ENCODE measurements around the gene SLC13A4. TPM values are rescaled to one million over a fixed set of nuclear protein-coding genes. Genes with fewer than 3 reads are reported as not detected.

Gene SLC13A4
- total RNA-seq, 1 experiment from 2014 or later = not detected

DNA sequence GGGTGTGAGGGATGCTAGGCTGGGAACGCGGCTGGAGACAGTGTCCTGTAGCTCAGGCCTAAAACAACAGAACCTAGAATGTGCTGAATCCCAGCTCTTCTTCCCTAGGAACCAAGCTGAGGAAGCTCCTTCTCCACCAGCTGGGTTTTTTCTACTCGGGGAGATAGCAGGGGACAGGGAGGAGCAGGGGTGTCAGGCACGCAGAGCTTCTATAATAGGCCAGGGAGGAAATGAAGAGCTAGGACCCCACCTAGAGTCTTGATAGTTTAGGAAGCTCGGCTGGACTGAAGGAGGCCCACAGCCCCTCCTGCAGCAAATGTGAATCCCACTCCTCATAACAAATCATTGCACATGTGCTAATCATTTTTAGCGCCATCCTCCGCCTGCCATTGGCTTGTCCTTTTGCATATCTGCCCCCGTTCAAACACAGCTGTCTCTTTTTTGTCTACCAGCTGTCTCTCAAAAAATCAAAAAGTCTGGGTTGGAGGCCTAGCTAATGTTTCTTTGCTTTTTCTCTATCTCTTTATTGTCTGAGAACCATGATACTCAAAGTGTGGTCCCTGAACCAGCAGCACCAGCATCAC, 44.7 kb upstream of the SLC13A4 start:
- no peak overlapping the region for H3K27ac ChIP-seq (ENCODE audit: low read length)
- no peaks in the 10 kb centered on the region; the same call in 1 of the 2 replicates for H3K27me3 ChIP-seq (ENCODE audit: control insufficient read depth, insufficient read depth, low read length)
- TF ChIP-seq POLR2AphosphoS5 (IDR thresholded peaks at IDR 0.05; ENCODE audit: low read depth, low read length) (no peak), TCF7L2 (IDR thresholded peaks at IDR 0.05; ENCODE audit: low read depth, low read length) (no peak)
- TF ChIP-seq, protein P1, sequence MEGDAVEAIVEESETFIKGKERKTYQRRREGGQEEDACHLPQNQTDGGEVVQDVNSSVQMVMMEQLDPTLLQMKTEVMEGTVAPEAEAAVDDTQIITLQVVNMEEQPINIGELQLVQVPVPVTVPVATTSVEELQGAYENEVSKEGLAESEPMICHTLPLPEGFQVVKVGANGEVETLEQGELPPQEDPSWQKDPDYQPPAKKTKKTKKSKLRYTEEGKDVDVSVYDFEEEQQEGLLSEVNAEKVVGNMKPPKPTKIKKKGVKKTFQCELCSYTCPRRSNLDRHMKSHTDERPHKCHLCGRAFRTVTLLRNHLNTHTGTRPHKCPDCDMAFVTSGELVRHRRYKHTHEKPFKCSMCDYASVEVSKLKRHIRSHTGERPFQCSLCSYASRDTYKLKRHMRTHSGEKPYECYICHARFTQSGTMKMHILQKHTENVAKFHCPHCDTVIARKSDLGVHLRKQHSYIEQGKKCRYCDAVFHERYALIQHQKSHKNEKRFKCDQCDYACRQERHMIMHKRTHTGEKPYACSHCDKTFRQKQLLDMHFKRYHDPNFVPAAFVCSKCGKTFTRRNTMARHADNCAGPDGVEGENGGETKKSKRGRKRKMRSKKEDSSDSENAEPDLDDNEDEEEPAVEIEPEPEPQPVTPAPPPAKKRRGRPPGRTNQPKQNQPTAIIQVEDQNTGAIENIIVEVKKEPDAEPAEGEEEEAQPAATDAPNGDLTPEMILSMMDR (IDR thresholded peaks at IDR 0.05) = no peak
- no peak overlapping the region for H3K4me3 ChIP-seq (ENCODE audit: low read depth in 2 of 2, low read length in 2 of 2)
- ATAC-seq = no peak
- no peaks in the 10 kb centered on the region for H3K36me3 ChIP-seq (ENCODE audit: control insufficient read depth, insufficient read depth, low read length)
- ChIA-PET CTCF (no interaction called here), POLR2A (no interaction called here)
- no TSS peak for BruUV-seq (replicated peaks)
- no peaks in the 10 kb centered on the region for H3K9me3 ChIP-seq (ENCODE audit: control insufficient read depth, insufficient read depth, low read depth, low read length)
- H3K4me1 ChIP-seq (ENCODE audit: control insufficient read depth, insufficient read depth, low read length) = no peaks in the 10 kb centered on the region
- DNase-seq (ENCODE audit: low read depth, low spot score) = no peak
- intact Hi-C loops (cut with micrococcal nuclease; ENCODE audit: unreplicated experiment) (no loop called here), in situ Hi-C loops (cut with HindIII; ENCODE audit: low pct_unique_long_range_greater_than_20kb, low sequenced_read_pairs) (no loop called here)

DNA sequence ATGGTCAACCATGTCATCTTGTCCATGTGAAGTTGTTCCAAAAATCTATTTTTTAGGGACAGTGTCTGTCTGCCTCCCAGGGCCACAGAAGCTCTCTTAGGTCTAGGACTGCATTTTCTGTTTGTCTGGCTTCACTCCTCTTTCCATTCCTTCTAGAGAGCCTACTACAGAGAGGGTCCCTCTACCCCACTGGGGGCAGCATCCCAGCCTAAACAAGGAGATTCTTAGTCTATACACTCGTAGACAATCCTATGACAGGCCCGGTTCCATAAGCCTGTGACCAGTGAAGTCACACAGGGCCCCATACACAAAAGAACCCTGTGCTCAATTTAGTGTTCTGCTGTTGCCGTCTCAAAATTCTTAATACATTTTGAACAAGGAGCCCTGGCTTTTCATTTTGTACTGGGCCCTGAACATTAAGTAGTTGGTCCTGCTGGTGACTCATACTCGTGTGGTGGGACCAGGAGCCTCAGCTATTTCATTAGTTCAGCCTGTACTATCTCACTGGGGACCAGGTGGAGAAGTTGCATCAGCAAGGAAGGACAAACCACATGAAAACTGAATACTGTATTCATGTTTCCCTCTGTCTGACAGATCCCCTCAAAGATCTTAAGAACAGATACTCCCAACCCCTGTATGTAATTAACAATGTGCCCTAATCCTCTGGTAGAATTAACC, 44.1 kb upstream of the SLC13A4 start:
- BruUV-seq (replicated peaks) = no TSS peak
- CTCF ChIA-PET = no interaction called here

More for the DNA sequence above, 44.1 kb upstream of the SLC13A4 start:
- no peak for ATAC-seq
- Histone ChIP-seq H3K27ac (ENCODE audit: low read length) (no peak overlapping the region), H3K4me3 (ENCODE audit: low read depth in 2 of 2, low read length in 2 of 2) (no peak overlapping the region), H3K27me3 (ENCODE audit: control insufficient read depth, insufficient read depth, low read length) (peaks cover 3% of the 10 kb centered on the region; the same call in 1 of the 2 replicates), H3K9me3 (ENCODE audit: control insufficient read depth, insufficient read depth, low read depth, low read length) (no peaks in the 10 kb centered on the region), H3K4me1 (ENCODE audit: control insufficient read depth, insufficient read depth, low read length) (no peaks in the 10 kb centered on the region), H3K36me3 (ENCODE audit: control insufficient read depth, insufficient read depth, low read length) (no peaks in the 10 kb centered on the region)
- intact Hi-C loops (cut with micrococcal nuclease; ENCODE audit: unreplicated experiment) (no loop called here), in situ Hi-C loops (cut with HindIII; ENCODE audit: low pct_unique_long_range_greater_than_20kb, low sequenced_read_pairs) (no loop called here)
- no peak for TF ChIP-seq POLR2AphosphoS5 (IDR thresholded peaks at IDR 0.05; ENCODE audit: low read depth, low read length)
- TF ChIP-seq, protein P1 (IDR thresholded peaks at IDR 0.05) = no peak
- TF ChIP-seq, protein P2, sequence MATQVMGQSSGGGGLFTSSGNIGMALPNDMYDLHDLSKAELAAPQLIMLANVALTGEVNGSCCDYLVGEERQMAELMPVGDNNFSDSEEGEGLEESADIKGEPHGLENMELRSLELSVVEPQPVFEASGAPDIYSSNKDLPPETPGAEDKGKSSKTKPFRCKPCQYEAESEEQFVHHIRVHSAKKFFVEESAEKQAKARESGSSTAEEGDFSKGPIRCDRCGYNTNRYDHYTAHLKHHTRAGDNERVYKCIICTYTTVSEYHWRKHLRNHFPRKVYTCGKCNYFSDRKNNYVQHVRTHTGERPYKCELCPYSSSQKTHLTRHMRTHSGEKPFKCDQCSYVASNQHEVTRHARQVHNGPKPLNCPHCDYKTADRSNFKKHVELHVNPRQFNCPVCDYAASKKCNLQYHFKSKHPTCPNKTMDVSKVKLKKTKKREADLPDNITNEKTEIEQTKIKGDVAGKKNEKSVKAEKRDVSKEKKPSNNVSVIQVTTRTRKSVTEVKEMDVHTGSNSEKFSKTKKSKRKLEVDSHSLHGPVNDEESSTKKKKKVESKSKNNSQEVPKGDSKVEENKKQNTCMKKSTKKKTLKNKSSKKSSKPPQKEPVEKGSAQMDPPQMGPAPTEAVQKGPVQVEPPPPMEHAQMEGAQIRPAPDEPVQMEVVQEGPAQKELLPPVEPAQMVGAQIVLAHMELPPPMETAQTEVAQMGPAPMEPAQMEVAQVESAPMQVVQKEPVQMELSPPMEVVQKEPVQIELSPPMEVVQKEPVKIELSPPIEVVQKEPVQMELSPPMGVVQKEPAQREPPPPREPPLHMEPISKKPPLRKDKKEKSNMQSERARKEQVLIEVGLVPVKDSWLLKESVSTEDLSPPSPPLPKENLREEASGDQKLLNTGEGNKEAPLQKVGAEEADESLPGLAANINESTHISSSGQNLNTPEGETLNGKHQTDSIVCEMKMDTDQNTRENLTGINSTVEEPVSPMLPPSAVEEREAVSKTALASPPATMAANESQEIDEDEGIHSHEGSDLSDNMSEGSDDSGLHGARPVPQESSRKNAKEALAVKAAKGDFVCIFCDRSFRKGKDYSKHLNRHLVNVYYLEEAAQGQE (IDR thresholded peaks at IDR 0.05; ENCODE audit: insufficient read depth in 1 of 2, low read depth in 2 of 2, low read length in 1 of 2) = no peak
- TF ChIP-seq SIN3A (IDR thresholded peaks at IDR 0.05; ENCODE audit: borderline replicate concordance, insufficient read depth, low read depth, low read length) = no peak
- no peak for TF ChIP-seq TCF7L2 (IDR thresholded peaks at IDR 0.05; ENCODE audit: low read depth, low read length)
- no peak for DNase-seq (ENCODE audit: low read depth, low spot score)
- POLR2A ChIA-PET = interaction anchor here (0.6 kb wide), 1 partner anchor 197 kb away, joined by 9 read pairs; no protein-coding TSS in a partner anchor
